Stomach (tissue), 9 donors: ENCODE data around the gene PNCK. TPM values are rescaled to one million over a fixed set of nuclear protein-coding genes. Genes with fewer than 3 reads are reported as not detected.
"Not testable (repeated sequence)": the region's sequence is repeated elsewhere in the genome, so short reads cannot be mapped to it uniquely, and the experiment has no call there.

Source experiments
- DNase-seq, 2 donors: peaks; one replicate each; pipeline versions ENCODE4 v3.0.0 to v3.0.0-alpha.2; 2013 to 2019
- H3K27ac ChIP-seq, 5 donors: fragments of 200-600 bp in 4 of 5; sonication (generic) in 4 of 5; one replicate each; pipeline ENCODE4 v1.5.1; 2013 to 2019; ENCODE audit warnings: mild to moderate bottlenecking in 1 of 5, moderate library complexity in 1 of 5
- H3K27me3 ChIP-seq, 3 donors: fragments of 200-600 bp; sonication (generic); one replicate each; pipeline ENCODE4 v1.5.1; 2017 to 2019; ENCODE audit warnings: mixed run types in 1 of 3
- H3K36me3 ChIP-seq, 4 donors: fragments of 200-600 bp; sonication (generic); 1 replicate in 3 of 4; 2 replicates in 1 of 4; pipeline ENCODE4 v1.5.1; 2016 to 2019
- H3K4me1 ChIP-seq, 4 donors: fragments of 200-600 bp; sonication (generic); one replicate each; pipeline ENCODE4 v1.5.1; 2016 to 2019
- H3K4me3 ChIP-seq, 4 donors: fragments of 200-600 bp; sonication (generic) in 3 of 4; one replicate each; pipeline ENCODE4 v1.5.1; 2016 to 2019; ENCODE audit warnings: mild to moderate bottlenecking in 1 of 4
- H3K9me3 ChIP-seq, 4 donors: fragments of 200-600 bp; sonication (generic); one replicate each; pipeline ENCODE4 v1.5.1; 2016 to 2019
- CTCF ChIP-seq, 7 experiments: fragments of 450-650 bp in 4 of 7; fragments of 200-600 bp in 3 of 7; sonication (generic) in 3 of 7; IDR thresholded peaks; one replicate each; pipeline ENCODE4 v1.5.1; 2016 to 2019; ENCODE audit warnings: antibody characterized with exemption in 7 of 7, control low read depth in 2 of 7, mild to moderate bottlenecking in 1 of 7
- EP300 ChIP-seq: sonication (generic); formaldehyde crosslinking; IDR thresholded peaks from one replicate; pipeline ENCODE4 v1.6.1; 2017; ENCODE audit warnings: antibody characterized with exemption
- POLR2A ChIP-seq, 4 donors: fragments of 450-650 bp; IDR thresholded peaks; one replicate each; pipeline ENCODE4 v1.6.1; 2016; ENCODE audit warnings: antibody characterized with exemption in 4 of 4, control low read depth in 2 of 4, mild to moderate bottlenecking in 1 of 4, moderate library complexity in 1 of 4
- POLR2AphosphoS5 ChIP-seq, 3 donors: sonication (generic); formaldehyde crosslinking; IDR thresholded peaks; one replicate each; pipeline ENCODE4 v1.6.1; 2016; ENCODE audit warnings: antibody characterized with exemption in 3 of 3
- WGBS, 5 donors: extraction: QIAGEN DNeasy Blood & Tissue Kit in 3 of 5; methylation state at CpG; one replicate each; pipeline versions ENCODE4 v1.1.5 to v1.1.7; 2013 to 2018; 5-methylcytosine and 5-hydroxymethylcytosine counted together
- intact Hi-C: fragments of 100-400 bp; cut with DNase I; formaldehyde crosslinking; loops from one replicate; pipeline ENCODE4 v1.15.1; 2023; ENCODE audit warnings: low total_unique reads
- polyA plus RNA-seq, 3 donors: library from polyadenylated mRNA; stranded (reverse); fragments of 200-250 nt; gene quantifications; one replicate each; pipeline ENCODE4 v1.2.3, GENCODE V29; 2013
- total RNA-seq, 5 donors: library from RNA; depleted of rRNA; stranded (reverse); fragments of >200 nt; gene quantifications; one replicate each; pipeline versions ENCODE4 v1.1.0 to v1.2.3, GENCODE V29; 2014 to 2016
- donor health status: healthy with polysubstance abuse.
- donor health status: Bipolar disorder and iron deficiency.
- donor health status: healthy.

PNCK gene
- total and polyA plus RNA-seq, 8 donors: 0.44 to 21.0 (median 8.3) TPM; not detected in 1

GRCh38 chrX:153700967-153701366, 27.4 kb upstream of the PNCK start:
- H3K27me3 ChIP-seq: no peaks in the 10 kb centered on the region
- H3K36me3 ChIP-seq: peaks cover 0 to 73% (median 66%) of the 10 kb centered on the region in 4 donors
- peaks cover 6 to 39% (median 25%) of the 10 kb centered on the region in 4 donors for H3K4me1 ChIP-seq
- WGBS, 5 donors: 69 to 90% (median 81%) methylated on average over 3 to 6 of the region's 6 CpGs
- no peak for DNase-seq
- TF ChIP-seq POLR2A (IDR thresholded peaks at IDR 0.05) (no peak), EP300 (no peak), CTCF (IDR thresholded peaks at IDR 0.05) (no peak), POLR2AphosphoS5 (IDR thresholded peaks at IDR 0.05) (no peak)
- H3K9me3 ChIP-seq: no peaks in the 10 kb centered on the region
- no peak overlapping the region for H3K4me3 ChIP-seq
- intact Hi-C loops: no loop called here
- peak overlapping the region in 1 of 5 donors; percentile 63 for H3K27ac ChIP-seq

DNA sequence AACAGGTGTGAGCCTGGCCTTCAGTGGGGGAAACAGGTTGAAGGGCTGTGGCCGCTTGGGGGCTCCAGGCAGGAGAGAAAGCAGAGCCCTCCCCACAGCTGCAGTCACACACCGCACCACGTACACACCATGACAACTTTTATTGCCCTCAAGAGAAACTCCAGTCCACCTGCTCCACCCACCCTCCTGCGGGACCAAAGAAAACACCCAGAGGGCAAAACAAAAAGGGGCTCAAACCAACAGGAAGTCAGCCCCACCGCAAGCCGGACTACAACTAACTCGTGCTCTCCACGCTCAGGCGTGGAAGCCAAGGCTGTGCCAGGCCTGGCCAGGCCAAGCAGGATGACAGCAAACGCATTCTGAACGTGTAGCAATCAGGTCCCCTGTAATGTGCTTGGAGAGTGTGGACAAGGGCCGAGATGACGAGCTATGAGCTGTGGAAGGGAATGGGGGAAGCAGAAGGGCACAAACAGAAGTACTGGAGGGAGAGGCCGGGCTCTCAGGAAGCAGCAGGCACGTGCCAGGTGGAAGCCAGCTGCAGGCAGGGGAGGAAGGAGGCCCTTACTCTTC, 26.8 kb upstream of the PNCK start:
- Histone ChIP-seq H3K4me3 (no peak overlapping the region), H3K27me3 (no peaks in the 10 kb centered on the region), H3K9me3 (no peaks in the 10 kb centered on the region), H3K4me1 (peaks cover 6 to 39% (median 23%) of the 10 kb centered on the region in 4 donors), H3K36me3 (peaks cover 0 to 77% (median 67%) of the 10 kb centered on the region in 4 donors), H3K27ac (peak overlapping the region in 3 of 5 donors; percentile 42 to 63 (median 54))
- TF ChIP-seq POLR2A (IDR thresholded peaks at IDR 0.05) (no peak), POLR2AphosphoS5 (IDR thresholded peaks at IDR 0.05) (no peak), EP300 (no peak), CTCF (IDR thresholded peaks at IDR 0.05) (no peak)
- intact Hi-C loops: no loop called here
- 65 to 84% (median 72%) methylated on average over 14 to 15 of the region's 15 CpGs for WGBS, 5 donors
- no peak for DNase-seq

DNA sequence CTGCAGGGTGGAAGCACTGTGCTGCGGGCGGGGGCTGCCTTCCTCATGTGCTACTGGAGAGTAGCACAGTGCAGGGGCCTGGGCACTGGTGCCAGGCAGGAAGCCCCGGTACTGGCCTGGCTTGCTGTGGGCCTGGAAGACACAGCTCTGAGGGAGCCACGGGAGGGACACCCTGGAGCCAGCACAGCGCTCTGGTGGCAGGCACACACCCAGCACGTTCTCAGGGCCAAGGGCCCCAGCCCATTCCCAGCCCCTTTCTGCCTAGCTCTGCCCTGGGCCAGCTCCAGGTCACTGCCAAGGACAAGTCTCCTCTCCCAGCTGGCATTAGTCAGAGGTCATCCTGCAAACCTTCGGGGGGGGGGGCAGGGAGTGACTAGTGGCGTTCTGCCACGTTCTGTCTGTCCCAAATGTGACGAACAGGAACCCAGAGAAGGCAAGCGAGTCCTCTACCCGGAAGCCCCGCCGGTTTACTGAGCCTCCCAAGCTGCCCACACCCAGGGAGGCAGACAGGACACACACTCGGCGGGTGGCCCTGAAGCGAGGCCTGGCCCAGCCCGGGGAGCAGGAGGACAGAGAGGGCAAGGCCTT, 26.3 kb upstream of the PNCK start:
- H3K9me3 ChIP-seq, H3K4me3 ChIP-seq, H3K27me3 ChIP-seq, intact Hi-C loops: not testable (repeated sequence)
- Histone ChIP-seq H3K36me3 (peaks cover 0 to 80% (median 67%) of the 10 kb centered on the region in 4 donors), H3K27ac (peak overlapping the region; percentile 41 to 63 (median 44)), H3K4me1 (peaks cover 6 to 39% (median 22%) of the 10 kb centered on the region in 4 donors)
- WGBS, 5 donors: 46 to 68% (median 52%) methylated on average over 8 to 18 of the region's 18 CpGs
- peak in 1 of 2 donors; percentile 53 for DNase-seq

DNA sequence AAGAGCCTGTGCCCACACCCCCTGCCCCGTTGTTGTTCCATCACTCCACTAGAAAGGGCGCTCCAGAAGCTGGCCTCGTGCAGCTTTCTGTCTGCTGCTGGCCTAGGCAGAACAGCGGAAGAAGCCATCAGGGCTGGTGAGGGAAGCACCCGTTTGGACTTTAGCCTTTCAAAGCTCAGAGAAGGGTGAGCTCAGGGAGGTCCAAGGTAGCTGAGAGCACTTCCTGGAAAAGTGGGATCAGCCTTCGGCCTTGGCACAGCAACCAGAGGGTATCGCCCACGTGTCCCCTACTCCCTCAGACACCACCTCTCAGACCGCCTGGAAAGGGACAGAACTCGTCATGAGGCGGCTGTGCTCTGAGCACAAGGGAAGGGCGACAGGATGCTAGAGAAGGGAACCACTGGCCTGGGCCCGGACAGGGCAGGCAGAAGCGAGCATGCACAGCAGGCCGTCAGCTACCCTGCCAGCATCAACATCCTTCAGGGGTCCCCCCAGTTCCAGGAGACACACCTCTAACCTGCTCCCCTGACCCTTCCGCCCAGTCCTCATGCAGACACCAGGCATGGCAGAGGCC, 25.7 kb upstream of the PNCK start:
- Histone ChIP-seq H3K36me3 (peaks cover 0 to 80% (median 66%) of the 10 kb centered on the region in 4 donors), H3K4me1 (peaks cover 6 to 39% (median 22%) of the 10 kb centered on the region in 4 donors), H3K27ac (peak overlapping the region in 4 of 5 donors; percentile 41 to 51 (median 43))
- intact Hi-C loops, H3K4me3 ChIP-seq, H3K27me3 ChIP-seq, H3K9me3 ChIP-seq: not testable (repeated sequence)
- 71 to 82% (median 78%) methylated on average over 9 to 16 of the region's 16 CpGs for WGBS, 5 donors
- DNase-seq: peak in 1 of 2 donors; percentile 38

DNA sequence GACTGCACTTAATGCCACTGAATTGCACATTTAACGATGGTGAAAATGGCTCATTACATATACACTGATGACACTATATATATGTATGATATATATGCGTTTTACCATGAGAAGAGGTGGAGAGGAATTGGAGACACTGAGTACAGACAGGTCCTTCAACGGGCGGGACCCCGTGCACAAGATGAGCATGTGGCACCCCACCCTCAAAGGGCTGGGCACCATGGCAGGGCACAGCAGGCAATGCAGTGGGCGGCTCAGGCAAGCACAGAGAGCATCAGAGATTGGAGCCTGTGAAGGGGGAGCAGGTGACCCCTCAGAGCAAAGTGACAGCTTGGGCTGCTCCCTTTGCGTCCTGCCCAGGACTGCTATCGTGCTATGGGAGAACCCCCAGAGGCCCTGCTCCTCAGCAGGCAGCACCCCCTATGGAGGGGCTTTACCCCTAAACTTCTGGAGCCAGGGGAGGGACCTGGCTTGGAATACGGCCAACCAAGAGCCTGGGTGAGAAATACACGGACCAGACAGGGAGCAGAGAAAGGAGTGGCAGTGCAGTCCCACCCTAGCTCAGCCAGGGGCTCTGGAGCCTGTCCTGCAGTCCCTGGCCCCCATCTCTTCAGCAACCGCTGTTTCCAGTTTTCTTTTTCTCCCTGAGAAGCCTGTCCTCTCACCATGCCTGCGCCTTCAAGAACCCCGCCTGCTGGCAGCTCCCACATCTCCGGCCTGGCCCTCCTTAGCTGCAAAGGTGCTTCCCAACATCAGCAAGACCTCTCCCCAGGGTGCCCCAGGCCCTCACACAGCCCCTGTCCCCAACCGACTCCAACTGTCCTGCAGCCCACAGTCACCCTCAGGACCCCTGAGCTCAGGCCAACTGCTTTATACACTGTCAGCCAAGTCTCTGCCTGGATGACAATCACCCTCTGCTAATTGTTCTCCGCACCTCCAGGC, 24.6 kb upstream of the PNCK start:
- DNase-seq: no peak
- intact Hi-C loops: no loop called here
- Histone ChIP-seq H3K36me3 (peaks cover 0 to 73% (median 59%) of the 10 kb centered on the region in 4 donors), H3K27ac (no peak overlapping the region), H3K4me1 (peaks cover 0 to 28% (median 15%) of the 10 kb centered on the region in 4 donors), H3K9me3 (no peaks in the 10 kb centered on the region), H3K4me3 (no peak overlapping the region), H3K27me3 (no peaks in the 10 kb centered on the region)
- TF ChIP-seq EP300: no peak
- no peak for TF ChIP-seq POLR2A (IDR thresholded peaks at IDR 0.05)
- TF ChIP-seq POLR2AphosphoS5 (IDR thresholded peaks at IDR 0.05): no peak
- no peak for TF ChIP-seq CTCF (IDR thresholded peaks at IDR 0.05)
- WGBS, 5 donors: 87 to 94% (median 89%) methylated on average over 9 to 14 of the region's 16 CpGs

GRCh38 chrX:153696986-153697722, 23.5 kb upstream of the PNCK start:
- 86 to 95% (median 93%) methylated on average over 14 to 16 of the region's 16 CpGs for WGBS, 5 donors
- H3K27ac ChIP-seq, intact Hi-C loops: not testable (repeated sequence)

DNA sequence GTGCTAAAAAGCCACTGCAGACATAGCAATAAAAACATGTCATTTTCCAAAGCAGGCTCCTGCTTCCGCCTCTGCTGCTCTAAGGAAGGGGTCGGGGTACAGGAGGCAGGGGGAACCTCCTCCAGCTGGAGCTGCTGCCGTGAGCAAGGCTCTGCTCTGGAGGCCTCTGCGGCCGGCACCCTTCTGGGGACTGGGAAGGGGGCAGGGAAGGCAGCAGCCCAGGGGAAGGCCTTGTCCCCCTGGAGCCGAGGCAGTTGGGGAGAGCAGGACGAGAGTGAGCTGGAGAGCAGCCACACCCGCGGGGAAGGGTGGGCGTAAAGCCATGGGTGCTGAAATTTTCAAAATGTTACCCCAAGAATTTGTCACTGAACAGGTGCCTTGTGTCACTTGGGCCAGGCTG, 22.9 kb upstream of the PNCK start:
- WGBS, 5 donors: 77 to 91% (median 84%) methylated on average over 7 to 10 of the region's 10 CpGs

More at GRCh38 chrX:153696986-153697722, 23.5 kb upstream of the PNCK start:
- H3K4me3 ChIP-seq, H3K9me3 ChIP-seq, DNase-seq, H3K27me3 ChIP-seq: not testable (repeated sequence)
- peaks cover 0 to 63% (median 50%) of the 10 kb centered on the region in 4 donors for H3K36me3 ChIP-seq
- H3K4me1 ChIP-seq: peaks cover 0 to 19% (median 9%) of the 10 kb centered on the region in 4 donors

More for the DNA sequence above, 22.9 kb upstream of the PNCK start:
- H3K9me3 ChIP-seq, intact Hi-C loops, DNase-seq, H3K4me3 ChIP-seq, H3K27me3 ChIP-seq, H3K27ac ChIP-seq: not testable (repeated sequence)
- peaks cover 0 to 19% (median 8%) of the 10 kb centered on the region in 4 donors for H3K4me1 ChIP-seq
- H3K36me3 ChIP-seq: peaks cover 0 to 57% (median 44%) of the 10 kb centered on the region in 4 donors
